ENCODE results near the gene SP2. TPM values are rescaled to one million over a fixed set of nuclear protein-coding genes. Genes with fewer than 3 reads are reported as not detected.

SP2 gene
- total and polyA plus RNA-seq, 2 of the 13 experiments (the other 11 are each of a cell fraction or from before 2014, with no cell fraction given) = 1.4 to 4.8 TPM

DNA sequence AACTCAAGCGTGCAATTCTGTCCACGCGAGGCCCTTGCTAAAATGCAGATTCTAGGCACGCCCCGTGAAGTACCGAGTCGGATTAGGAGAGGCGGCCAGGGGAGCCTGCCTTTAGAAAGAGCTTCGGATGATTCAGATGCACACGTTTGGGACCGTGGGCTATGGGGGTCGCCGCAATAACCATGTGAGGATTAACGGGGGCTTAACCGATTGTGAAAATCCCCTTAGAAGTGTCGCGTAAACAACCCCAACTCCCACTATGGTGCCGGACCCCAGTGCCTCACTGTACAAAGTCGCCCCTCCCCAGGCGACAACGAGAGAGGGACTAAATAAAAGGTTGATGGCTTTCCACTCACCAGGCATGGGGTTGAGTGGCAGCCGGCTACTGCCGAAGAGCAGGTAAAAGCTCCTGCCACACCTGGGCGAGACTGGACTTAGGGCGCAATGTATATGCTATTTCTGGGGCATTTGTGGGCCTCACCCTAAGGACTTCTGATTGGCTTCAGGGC lies 635 bp upstream of the SP2 start (continued):
- TF ChIP-seq, protein P1, sequence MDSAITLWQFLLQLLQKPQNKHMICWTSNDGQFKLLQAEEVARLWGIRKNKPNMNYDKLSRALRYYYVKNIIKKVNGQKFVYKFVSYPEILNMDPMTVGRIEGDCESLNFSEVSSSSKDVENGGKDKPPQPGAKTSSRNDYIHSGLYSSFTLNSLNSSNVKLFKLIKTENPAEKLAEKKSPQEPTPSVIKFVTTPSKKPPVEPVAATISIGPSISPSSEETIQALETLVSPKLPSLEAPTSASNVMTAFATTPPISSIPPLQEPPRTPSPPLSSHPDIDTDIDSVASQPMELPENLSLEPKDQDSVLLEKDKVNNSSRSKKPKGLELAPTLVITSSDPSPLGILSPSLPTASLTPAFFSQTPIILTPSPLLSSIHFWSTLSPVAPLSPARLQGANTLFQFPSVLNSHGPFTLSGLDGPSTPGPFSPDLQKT (CRISPR knock-in tag; IDR thresholded peaks at IDR 0.05; ENCODE audit: borderline replicate concordance) = no peak
- TF ChIP-seq ZNF782 (CRISPR knock-in tag; IDR thresholded peaks at IDR 0.05; ENCODE audit: borderline replicate concordance) (peak; percentile 65; the same call in 1 of the 2 replicates), ZNF432 (CRISPR knock-in tag; IDR thresholded peaks at IDR 0.05; ENCODE audit: borderline replicate concordance) (no peak), ZNF260 (CRISPR knock-in tag; IDR thresholded peaks at IDR 0.05; ENCODE audit: borderline replicate concordance, low read depth) (no peak), BHLHE40 (IDR thresholded peaks at IDR 0.05; ENCODE audit: low read length) (no peak), POLR2G (IDR thresholded peaks at IDR 0.05; ENCODE audit: low read depth, low read length) (peak; percentile 96), TAF1 (CRISPR knock-in tag; IDR thresholded peaks at IDR 0.05) (peak; percentile 89), TARDBP (CRISPR knock-in tag; IDR thresholded peaks at IDR 0.05) (peak; percentile 86), THYN1 (CRISPR knock-in tag; IDR thresholded peaks at IDR 0.05; ENCODE audit: borderline replicate concordance, low read depth) (peak; percentile 76; the same call in 1 of the 2 replicates), POGZ (CRISPR knock-in tag; IDR thresholded peaks at IDR 0.05) (no peak), ZNF589 (CRISPR knock-in tag; conservative IDR thresholded peaks at IDR 0.05) (no peak), TOPORS (CRISPR knock-in tag; IDR thresholded peaks at IDR 0.05) (0 out of 2 replicates have a peak, but pooled peaks have one; percentile 75), SOX5 (CRISPR knock-in tag; IDR thresholded peaks at IDR 0.05; ENCODE audit: borderline replicate concordance) (peak; percentile 26; the same call in 1 of the 2 replicates), ZNF501 (CRISPR knock-in tag; IDR thresholded peaks at IDR 0.05) (peak; percentile 96), ZNF263 (CRISPR knock-in tag; IDR thresholded peaks at IDR 0.05) (no peak)
- TF ChIP-seq, protein P2, sequence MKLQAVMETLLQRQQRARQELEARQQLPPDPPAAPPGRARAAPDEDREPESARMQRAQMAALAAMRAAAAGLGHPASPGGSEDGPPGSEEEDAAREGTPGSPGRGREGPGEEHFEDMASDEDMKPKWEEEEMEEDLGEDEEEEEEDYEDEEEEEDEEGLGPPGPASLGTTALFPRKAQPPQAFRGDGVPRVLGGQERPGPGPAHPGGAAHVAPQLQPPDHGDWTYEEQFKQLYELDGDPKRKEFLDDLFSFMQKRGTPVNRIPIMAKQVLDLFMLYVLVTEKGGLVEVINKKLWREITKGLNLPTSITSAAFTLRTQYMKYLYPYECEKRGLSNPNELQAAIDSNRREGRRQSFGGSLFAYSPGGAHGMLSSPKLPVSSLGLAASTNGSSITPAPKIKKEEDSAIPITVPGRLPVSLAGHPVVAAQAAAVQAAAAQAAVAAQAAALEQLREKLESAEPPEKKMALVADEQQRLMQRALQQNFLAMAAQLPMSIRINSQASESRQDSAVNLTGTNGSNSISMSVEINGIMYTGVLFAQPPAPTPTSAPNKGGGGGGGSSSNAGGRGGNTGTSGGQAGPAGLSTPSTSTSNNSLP (IDR thresholded peaks at IDR 0.05; ENCODE audit: low read depth, low read length) = peak; percentile 26; the same call in 1 of the 2 replicates
- TF ChIP-seq, protein P3, sequence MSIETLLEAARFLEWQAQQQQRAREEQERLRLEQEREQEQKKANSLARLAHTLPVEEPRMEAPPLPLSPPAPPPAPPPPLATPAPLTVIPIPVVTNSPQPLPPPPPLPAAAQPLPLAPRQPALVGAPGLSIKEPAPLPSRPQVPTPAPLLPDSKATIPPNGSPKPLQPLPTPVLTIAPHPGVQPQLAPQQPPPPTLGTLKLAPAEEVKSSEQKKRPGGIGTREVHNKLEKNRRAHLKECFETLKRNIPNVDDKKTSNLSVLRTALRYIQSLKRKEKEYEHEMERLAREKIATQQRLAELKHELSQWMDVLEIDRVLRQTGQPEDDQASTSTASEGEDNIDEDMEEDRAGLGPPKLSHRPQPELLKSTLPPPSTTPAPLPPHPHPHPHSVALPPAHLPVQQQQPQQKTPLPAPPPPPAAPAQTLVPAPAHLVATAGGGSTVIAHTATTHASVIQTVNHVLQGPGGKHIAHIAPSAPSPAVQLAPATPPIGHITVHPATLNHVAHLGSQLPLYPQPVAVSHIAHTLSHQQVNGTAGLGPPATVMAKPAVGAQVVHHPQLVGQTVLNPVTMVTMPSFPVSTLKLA (IDR thresholded peaks at IDR 0.05) = no peak; the same call in 1 of the 2 replicates
- TF ChIP-seq, protein P4, sequence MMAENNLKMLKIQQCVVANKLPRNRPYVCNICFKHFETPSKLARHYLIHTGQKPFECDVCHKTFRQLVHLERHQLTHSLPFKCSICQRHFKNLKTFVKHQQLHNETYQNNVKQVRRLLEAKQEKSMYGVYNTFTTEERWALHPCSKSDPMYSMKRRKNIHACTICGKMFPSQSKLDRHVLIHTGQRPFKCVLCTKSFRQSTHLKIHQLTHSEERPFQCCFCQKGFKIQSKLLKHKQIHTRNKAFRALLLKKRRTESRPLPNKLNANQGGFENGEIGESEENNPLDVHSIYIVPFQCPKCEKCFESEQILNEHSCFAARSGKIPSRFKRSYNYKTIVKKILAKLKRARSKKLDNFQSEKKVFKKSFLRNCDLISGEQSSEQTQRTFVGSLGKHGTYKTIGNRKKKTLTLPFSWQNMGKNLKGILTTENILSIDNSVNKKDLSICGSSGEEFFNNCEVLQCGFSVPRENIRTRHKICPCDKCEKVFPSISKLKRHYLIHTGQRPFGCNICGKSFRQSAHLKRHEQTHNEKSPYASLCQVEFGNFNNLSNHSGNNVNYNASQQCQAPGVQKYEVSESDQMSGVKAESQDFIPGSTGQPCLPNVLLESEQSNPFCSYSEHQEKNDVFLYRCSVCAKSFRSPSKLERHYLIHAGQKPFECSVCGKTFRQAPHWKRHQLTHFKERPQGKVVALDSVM (CRISPR knock-in tag; IDR thresholded peaks at IDR 0.05) = no peak
- TF ChIP-seq, protein P5, sequence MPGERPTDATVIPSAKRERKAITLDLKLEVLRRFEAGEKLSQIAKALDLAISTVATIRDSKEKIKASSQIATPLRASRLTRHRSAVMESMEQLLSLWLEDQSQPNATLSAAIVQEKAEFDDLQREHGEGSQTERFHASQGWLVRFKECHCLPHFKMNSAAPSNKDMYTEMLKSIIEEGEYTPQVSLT (CRISPR knock-in tag; IDR thresholded peaks at IDR 0.05; ENCODE audit: borderline replicate concordance, low read depth) = no peak
- TF ChIP-seq, protein P6, sequence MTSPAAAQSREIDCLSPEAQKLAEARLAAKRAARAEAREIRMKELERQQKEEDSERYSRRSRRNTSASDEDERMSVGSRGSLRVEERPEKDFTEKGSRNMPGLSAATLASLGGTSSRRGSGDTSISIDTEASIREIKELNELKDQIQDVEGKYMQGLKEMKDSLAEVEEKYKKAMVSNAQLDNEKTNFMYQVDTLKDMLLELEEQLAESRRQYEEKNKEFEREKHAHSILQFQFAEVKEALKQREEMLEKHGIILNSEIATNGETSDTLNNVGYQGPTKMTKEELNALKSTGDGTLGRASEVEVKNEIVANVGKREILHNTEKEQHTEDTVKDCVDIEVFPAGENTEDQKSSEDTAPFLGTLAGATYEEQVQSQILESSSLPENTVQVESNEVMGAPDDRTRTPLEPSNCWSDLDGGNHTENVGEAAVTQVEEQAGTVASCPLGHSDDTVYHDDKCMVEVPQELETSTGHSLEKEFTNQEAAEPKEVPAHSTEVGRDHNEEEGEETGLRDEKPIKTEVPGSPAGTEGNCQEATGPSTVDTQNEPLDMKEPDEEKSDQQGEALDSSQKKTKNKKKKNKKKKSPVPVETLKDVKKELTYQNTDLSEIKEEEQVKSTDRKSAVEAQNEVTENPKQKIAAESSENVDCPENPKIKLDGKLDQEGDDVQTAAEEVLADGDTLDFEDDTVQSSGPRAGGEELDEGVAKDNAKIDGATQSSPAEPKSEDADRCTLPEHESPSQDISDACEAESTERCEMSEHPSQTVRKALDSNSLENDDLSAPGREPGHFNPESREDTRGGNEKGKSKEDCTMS (CRISPR knock-in tag; conservative IDR thresholded peaks at IDR 0.05) = no peak

All from HepG2 (cell line).